ENCODE measurements around the gene GINS3.

- TF ChIP-seq POLR2A (IDR thresholded peaks at IDR 0.05; ENCODE audit: low read depth, low read length) (no peak), TAF1 (IDR thresholded peaks at IDR 0.05; ENCODE audit: borderline replicate concordance, low read depth, low read length) (no peak)
Observed at GRCh38 chr16:58426966-58427365, 34.7 kb downstream of the GINS3 start.

Data from GM12892 (cell line).